Spleen (tissue), 7 donors: ENCODE measurements around the gene MAST4.

Experiments used
- POLR2AphosphoS5 ChIP-seq, 3 donors: sonication (generic); formaldehyde crosslinking; IDR thresholded peaks; one replicate each; pipeline ENCODE4 v1.5.1; 2017; ENCODE audit warnings: antibody characterized with exemption in 3 of 3
- TF ChIP-seq, protein P1 (sequence below), 11 experiments: fragments of 200-600 bp in 7 of 11; fragments of 450-650 bp in 4 of 11; sonication (generic) in 4 of 11; IDR thresholded peaks in 8 of 11; conservative IDR thresholded peaks in 3 of 11; 1 replicate in 7 of 11; 2 replicates in 4 of 11; pipeline versions ENCODE4 v1.4.0 to v1.8.0; 2016 to 2021; ENCODE audit warnings: antibody characterized with exemption in 11 of 11, inconsistent platforms in 4 of 11, mild to moderate bottlenecking in 1 of 11
- donor health status: DM: no; HTN: no; CAD: no; lungs with moderate emphysema.
- donor health status: DM: no; HTN: no; CAD: no.
- donor health status: DM: no; HTN: no; CAD: no.

DNA sequence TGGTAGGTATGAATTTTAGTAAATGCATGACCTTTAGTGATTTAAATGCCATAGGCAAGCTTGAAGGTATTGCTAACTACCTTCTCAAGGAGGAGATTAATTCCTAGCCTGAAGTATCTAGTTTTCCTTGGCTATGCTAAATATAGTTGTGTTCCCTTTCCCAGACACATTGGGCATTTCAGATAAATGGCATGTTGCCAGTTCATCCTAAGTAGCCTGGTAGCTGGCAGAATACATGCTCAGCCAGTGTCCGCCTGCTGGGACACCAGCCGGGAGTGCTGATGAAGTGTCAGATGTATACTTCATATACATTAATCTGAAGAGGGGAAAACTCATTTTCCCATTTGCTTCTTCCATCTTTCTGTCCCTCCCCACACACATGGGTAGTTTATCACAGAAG is 196.9 kb downstream of the MAST4 start:
- TF ChIP-seq, protein P1, sequence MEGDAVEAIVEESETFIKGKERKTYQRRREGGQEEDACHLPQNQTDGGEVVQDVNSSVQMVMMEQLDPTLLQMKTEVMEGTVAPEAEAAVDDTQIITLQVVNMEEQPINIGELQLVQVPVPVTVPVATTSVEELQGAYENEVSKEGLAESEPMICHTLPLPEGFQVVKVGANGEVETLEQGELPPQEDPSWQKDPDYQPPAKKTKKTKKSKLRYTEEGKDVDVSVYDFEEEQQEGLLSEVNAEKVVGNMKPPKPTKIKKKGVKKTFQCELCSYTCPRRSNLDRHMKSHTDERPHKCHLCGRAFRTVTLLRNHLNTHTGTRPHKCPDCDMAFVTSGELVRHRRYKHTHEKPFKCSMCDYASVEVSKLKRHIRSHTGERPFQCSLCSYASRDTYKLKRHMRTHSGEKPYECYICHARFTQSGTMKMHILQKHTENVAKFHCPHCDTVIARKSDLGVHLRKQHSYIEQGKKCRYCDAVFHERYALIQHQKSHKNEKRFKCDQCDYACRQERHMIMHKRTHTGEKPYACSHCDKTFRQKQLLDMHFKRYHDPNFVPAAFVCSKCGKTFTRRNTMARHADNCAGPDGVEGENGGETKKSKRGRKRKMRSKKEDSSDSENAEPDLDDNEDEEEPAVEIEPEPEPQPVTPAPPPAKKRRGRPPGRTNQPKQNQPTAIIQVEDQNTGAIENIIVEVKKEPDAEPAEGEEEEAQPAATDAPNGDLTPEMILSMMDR (IDR thresholded peaks at IDR 0.05 in 8 of 11, conservative IDR thresholded peaks at IDR 0.05 in 3 of 11): no peak
- TF ChIP-seq POLR2AphosphoS5 (IDR thresholded peaks at IDR 0.05): no peak
